ENCODE measurements around the gene VKORC1.

DNA sequence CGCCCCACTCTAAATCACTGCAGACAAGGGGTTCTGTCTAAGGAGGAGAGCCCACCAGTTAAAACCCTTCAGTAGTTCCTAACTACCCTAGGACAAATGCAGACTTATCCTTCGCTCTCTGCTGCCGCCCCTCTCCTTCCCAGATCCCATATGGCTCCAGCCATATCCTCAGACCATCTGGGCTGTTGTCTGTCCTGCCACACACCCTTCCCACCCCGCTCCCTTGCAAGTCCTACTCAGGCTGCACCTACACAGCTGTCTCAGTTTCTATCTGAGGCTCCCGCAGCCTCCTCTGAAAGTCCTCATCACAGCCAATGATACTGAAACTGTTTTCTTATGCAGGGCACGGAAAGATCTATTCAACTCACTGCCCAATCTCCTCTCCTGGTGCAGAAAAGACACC, 12.9 kb upstream of the VKORC1 start:
- TF ChIP-seq HNF4G (IDR thresholded peaks at IDR 0.05): no peak
- TF ChIP-seq MAX (IDR thresholded peaks at IDR 0.05): no peak
- TF ChIP-seq, protein P1, sequence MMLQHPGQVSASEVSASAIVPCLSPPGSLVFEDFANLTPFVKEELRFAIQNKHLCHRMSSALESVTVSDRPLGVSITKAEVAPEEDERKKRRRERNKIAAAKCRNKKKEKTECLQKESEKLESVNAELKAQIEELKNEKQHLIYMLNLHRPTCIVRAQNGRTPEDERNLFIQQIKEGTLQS (IDR thresholded peaks at IDR 0.05): no peak
- TF ChIP-seq CTCF (IDR thresholded peaks at IDR 0.05; ENCODE audit: low read depth, low read length, missing input control): no peak
- no peak for TF ChIP-seq FOXA1 (IDR thresholded peaks at IDR 0.05)
- TF ChIP-seq RAD21 (IDR thresholded peaks at IDR 0.05): no peak
- no peak for TF ChIP-seq JUND (IDR thresholded peaks at IDR 0.05)
- no peak for TF ChIP-seq SP1 (IDR thresholded peaks at IDR 0.05)
- TF ChIP-seq TAF1 (conservative IDR thresholded peaks at IDR 0.05): no peak
- no peak for TF ChIP-seq ZBTB33 (IDR thresholded peaks at IDR 0.05)
- no peak for TF ChIP-seq NR2F2 (IDR thresholded peaks at IDR 0.05)
- no peak for TF ChIP-seq EGR1 (IDR thresholded peaks at IDR 0.05; ENCODE audit: low read depth in 2 of 2)
- TF ChIP-seq REST (IDR thresholded peaks at IDR 0.05): no peak

All from liver (tissue), 3 donors.